HepG2 (cell line): Measurements from ENCODE around the gene MATK. TPM values are rescaled to one million over a fixed set of nuclear protein-coding genes. Genes with fewer than 3 reads are reported as not detected.
A peak's percentile ranks its signal among the peaks of the same experiment; 100 is the strongest.

Source experiments
- CEBPG ChIP-seq: IDR thresholded peaks from 2 replicates; pipeline ENCODE4 v1.6.1; 2016
- CREM ChIP-seq, 2 experiments: sonication (generic) in 1 of 2; formaldehyde crosslinking in 1 of 2; IDR thresholded peaks; 2 replicates each; pipeline versions ENCODE4 v1.4.0 to v1.6.1; 2016 to 2020; ENCODE audit warnings: antibody characterized with exemption in 1 of 2, mild to moderate bottlenecking in 1 of 2, missing genetic modification reagents in 1 of 2
- ELF3 ChIP-seq: IDR thresholded peaks from 2 replicates; pipeline ENCODE4 v1.6.1; 2016; ENCODE audit warnings: missing genetic modification reagents, missing compliant biosample characterization
- HES4 ChIP-seq: sonication (generic); formaldehyde crosslinking; IDR thresholded peaks from 2 replicates; pipeline ENCODE4 v1.9.0; 2021; ENCODE audit warnings: mild to moderate bottlenecking, missing genetic modification reagents, borderline replicate concordance
- HOXA9 ChIP-seq: sonication (generic); formaldehyde crosslinking; IDR thresholded peaks from 2 replicates; pipeline ENCODE4 v1.8.1; 2022; ENCODE audit warnings: missing genetic modification reagents, mild to moderate bottlenecking, moderate library complexity, borderline replicate concordance
- KDM2A ChIP-seq: sonication (generic); formaldehyde crosslinking; IDR thresholded peaks from 2 replicates; pipeline ENCODE4 v1.4.0; 2020; ENCODE audit warnings: low read depth, missing genetic modification reagents, borderline replicate concordance
- NCOA2 ChIP-seq: sonication (generic); formaldehyde crosslinking; IDR thresholded peaks from 2 replicates; pipeline ENCODE4 v1.8.0; 2022; ENCODE audit warnings: inconsistent platforms
- PHF20 ChIP-seq: sonication (generic); formaldehyde crosslinking; IDR thresholded peaks from 2 replicates; pipeline ENCODE4 v1.5.0; 2020; ENCODE audit warnings: mild to moderate bottlenecking, missing genetic modification reagents
- SATB2 ChIP-seq: sonication (generic); formaldehyde crosslinking; IDR thresholded peaks from 2 replicates; pipeline ENCODE4 v1.5.0; 2020; ENCODE audit warnings: missing genetic modification reagents
- ZBTB21 ChIP-seq: sonication (generic); formaldehyde crosslinking; IDR thresholded peaks from 2 replicates; pipeline ENCODE4 v1.4.0; 2020; ENCODE audit warnings: missing genetic modification reagents
- ZNF20 ChIP-seq: sonication (generic); formaldehyde crosslinking; IDR thresholded peaks from 2 replicates; pipeline ENCODE4 v1.4.0; 2020; ENCODE audit warnings: mild to moderate bottlenecking, moderate library complexity, missing genetic modification reagents
- ZNF276 ChIP-seq: sonication (generic); formaldehyde crosslinking; IDR thresholded peaks from 2 replicates; pipeline ENCODE4 v1.4.0; 2020; ENCODE audit warnings: mild to moderate bottlenecking, low read depth, missing genetic modification reagents
- polyA plus RNA-seq, 8 experiments: library from polyadenylated mRNA; depleted of rRNA in 3 of 8; stranded (reverse) in 7 of 8; unstranded in 1 of 8; fragments of >200 nt; fragmentation: Illumina TruSeq in 4 of 8; extraction: Trizol in 4 of 8; gene quantifications; 2 replicates each; pipeline versions ENCODE4 v1.2.1 to v1.2.3, GENCODE V29; 2011 to 2016; ENCODE audit warnings: low read depth in 4 of 8, missing spikeins in 1 of 8, mixed read lengths in 1 of 8; ENCODE audit not compliant: insufficient read depth in 1 of 8
- total RNA-seq, 5 experiments: library from RNA; depleted of rRNA; stranded (reverse); fragments of >200 nt; fragmentation: Illumina TruSeq; extraction: Trizol; gene quantifications; 2 replicates each; pipeline ENCODE4 v1.2.3, GENCODE V29; 2016; ENCODE audit warnings: low read depth in 1 of 5
- TF ChIP-seq, protein P1 (sequence below): IDR thresholded peaks from 2 replicates; pipeline ENCODE4 v1.6.1; 2016; ENCODE audit warnings: mild to moderate bottlenecking
- TF ChIP-seq, protein P2 (sequence below): sonication (generic); formaldehyde crosslinking; IDR thresholded peaks from 2 replicates; pipeline ENCODE4 v1.4.0; 2020; ENCODE audit warnings: missing genetic modification reagents, borderline replicate concordance
- TF ChIP-seq, protein P3 (sequence below): sonication (generic); formaldehyde crosslinking; IDR thresholded peaks from 2 replicates; pipeline ENCODE4 v1.4.0; 2020; ENCODE audit warnings: mild to moderate bottlenecking, missing genetic modification reagents
- TF ChIP-seq, protein P4 (sequence below): IDR thresholded peaks from 2 replicates; pipeline ENCODE4 v1.6.1; 2016; ENCODE audit warnings: low read depth, missing genetic modification reagents, missing compliant biosample characterization

MATK gene
- total and polyA plus RNA-seq, 2 of the 13 experiments (the other 11 are each of a cell fraction or from before 2014, with no cell fraction given) = 0.09 TPM; not detected in 1

GRCh38 chr19:3762501-3763459, 23.4 kb downstream of the MATK start, which contains the start of gene MRPL54 (continued):
- TF ChIP-seq ZNF276 (0 out of 2 replicates have a peak, but pooled peaks have one; percentile 28), KDM2A (CRISPR knock-in tag) (peak; percentile 48; the same call in 1 of the 2 replicates), PHF20 (peak; percentile 72; the same call in 1 of the 2 replicates), HOXA9 (CRISPR knock-in tag) (no peak), CREM (IDR thresholded peaks at IDR 0.05) (peak; percentile 97), CREM (CRISPR knock-in tag; IDR thresholded peaks at IDR 0.05) (no peak), HES4 (CRISPR knock-in tag) (no peak), ZNF20 (no peak), CEBPG (CRISPR knock-in tag) (peak; percentile 59; the same call in 1 of the 2 replicates), ELF3 (CRISPR knock-in tag) (peak; percentile 76), ZBTB21 (peak; percentile 88), SATB2 (CRISPR knock-in tag) (no peak), NCOA2 (CRISPR knock-in tag) (no peak)
- TF ChIP-seq, protein P1, sequence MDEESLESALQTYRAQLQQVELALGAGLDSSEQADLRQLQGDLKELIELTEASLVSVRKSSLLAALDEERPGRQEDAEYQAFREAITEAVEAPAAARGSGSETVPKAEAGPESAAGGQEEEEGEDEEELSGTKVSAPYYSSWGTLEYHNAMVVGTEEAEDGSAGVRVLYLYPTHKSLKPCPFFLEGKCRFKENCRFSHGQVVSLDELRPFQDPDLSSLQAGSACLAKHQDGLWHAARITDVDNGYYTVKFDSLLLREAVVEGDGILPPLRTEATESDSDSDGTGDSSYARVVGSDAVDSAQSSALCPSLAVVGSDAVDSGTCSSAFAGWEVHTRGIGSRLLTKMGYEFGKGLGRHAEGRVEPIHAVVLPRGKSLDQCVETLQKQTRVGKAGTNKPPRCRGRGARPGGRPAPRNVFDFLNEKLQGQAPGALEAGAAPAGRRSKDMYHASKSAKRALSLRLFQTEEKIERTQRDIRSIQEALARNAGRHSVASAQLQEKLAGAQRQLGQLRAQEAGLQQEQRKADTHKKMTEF = peak; percentile 66; the same call in 1 of the 2 replicates
- TF ChIP-seq, protein P2, sequence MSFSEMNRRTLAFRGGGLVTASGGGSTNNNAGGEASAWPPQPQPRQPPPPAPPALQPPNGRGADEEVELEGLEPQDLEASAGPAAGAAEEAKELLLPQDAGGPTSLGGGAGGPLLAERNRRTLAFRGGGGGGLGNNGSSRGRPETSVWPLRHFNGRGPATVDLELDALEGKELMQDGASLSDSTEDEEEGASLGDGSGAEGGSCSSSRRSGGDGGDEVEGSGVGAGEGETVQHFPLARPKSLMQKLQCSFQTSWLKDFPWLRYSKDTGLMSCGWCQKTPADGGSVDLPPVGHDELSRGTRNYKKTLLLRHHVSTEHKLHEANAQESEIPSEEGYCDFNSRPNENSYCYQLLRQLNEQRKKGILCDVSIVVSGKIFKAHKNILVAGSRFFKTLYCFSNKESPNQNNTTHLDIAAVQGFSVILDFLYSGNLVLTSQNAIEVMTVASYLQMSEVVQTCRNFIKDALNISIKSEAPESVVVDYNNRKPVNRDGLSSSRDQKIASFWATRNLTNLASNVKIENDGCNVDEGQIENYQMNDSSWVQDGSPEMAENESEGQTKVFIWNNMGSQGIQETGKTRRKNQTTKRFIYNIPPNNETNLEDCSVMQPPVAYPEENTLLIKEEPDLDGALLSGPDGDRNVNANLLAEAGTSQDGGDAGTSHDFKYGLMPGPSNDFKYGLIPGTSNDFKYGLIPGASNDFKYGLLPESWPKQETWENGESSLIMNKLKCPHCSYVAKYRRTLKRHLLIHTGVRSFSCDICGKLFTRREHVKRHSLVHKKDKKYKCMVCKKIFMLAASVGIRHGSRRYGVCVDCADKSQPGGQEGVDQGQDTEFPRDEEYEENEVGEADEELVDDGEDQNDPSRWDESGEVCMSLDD (CRISPR knock-in tag) = no peak
- TF ChIP-seq, protein P3, sequence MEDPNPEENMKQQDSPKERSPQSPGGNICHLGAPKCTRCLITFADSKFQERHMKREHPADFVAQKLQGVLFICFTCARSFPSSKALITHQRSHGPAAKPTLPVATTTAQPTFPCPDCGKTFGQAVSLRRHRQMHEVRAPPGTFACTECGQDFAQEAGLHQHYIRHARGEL (CRISPR knock-in tag) = no peak
- TF ChIP-seq, protein P4, sequence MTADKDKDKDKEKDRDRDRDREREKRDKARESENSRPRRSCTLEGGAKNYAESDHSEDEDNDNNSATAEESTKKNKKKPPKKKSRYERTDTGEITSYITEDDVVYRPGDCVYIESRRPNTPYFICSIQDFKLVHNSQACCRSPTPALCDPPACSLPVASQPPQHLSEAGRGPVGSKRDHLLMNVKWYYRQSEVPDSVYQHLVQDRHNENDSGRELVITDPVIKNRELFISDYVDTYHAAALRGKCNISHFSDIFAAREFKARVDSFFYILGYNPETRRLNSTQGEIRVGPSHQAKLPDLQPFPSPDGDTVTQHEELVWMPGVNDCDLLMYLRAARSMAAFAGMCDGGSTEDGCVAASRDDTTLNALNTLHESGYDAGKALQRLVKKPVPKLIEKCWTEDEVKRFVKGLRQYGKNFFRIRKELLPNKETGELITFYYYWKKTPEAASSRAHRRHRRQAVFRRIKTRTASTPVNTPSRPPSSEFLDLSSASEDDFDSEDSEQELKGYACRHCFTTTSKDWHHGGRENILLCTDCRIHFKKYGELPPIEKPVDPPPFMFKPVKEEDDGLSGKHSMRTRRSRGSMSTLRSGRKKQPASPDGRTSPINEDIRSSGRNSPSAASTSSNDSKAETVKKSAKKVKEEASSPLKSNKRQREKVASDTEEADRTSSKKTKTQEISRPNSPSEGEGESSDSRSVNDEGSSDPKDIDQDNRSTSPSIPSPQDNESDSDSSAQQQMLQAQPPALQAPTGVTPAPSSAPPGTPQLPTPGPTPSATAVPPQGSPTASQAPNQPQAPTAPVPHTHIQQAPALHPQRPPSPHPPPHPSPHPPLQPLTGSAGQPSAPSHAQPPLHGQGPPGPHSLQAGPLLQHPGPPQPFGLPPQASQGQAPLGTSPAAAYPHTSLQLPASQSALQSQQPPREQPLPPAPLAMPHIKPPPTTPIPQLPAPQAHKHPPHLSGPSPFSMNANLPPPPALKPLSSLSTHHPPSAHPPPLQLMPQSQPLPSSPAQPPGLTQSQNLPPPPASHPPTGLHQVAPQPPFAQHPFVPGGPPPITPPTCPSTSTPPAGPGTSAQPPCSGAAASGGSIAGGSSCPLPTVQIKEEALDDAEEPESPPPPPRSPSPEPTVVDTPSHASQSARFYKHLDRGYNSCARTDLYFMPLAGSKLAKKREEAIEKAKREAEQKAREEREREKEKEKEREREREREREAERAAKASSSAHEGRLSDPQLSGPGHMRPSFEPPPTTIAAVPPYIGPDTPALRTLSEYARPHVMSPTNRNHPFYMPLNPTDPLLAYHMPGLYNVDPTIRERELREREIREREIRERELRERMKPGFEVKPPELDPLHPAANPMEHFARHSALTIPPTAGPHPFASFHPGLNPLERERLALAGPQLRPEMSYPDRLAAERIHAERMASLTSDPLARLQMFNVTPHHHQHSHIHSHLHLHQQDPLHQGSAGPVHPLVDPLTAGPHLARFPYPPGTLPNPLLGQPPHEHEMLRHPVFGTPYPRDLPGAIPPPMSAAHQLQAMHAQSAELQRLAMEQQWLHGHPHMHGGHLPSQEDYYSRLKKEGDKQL = no peak
